Psoas muscle (tissue), 8 donors: ENCODE results near the gene MOCOS. TPM values are rescaled to one million over a fixed set of nuclear protein-coding genes. Genes with fewer than 3 reads are reported as not detected.

Source experiments
- ATAC-seq, 4 donors: fragments of 200-7000 bp; cut with Tn5 transposase; one replicate each; pipeline ENCODE4 v1.9.1; 2020; ENCODE audit warnings: moderate library complexity in 3 of 4, mild to moderate bottlenecking in 2 of 4
- DNase-seq, 2 donors: peaks; one replicate each; pipeline ENCODE4 v3.0.0-alpha.2; 2020
- H3K27ac ChIP-seq: fragments of 200-600 bp; one replicate; pipeline ENCODE4 v1.8.0; 2022
- H3K27me3 ChIP-seq, 3 donors: fragments of 200-600 bp in 1 of 3; one replicate each; pipeline versions ENCODE4 v1.6.1 to v1.8.0; 2013 to 2022; ENCODE audit warnings: low read length in 2 of 3, mild to moderate bottlenecking in 2 of 3, moderate library complexity in 1 of 3; ENCODE audit not compliant: insufficient read depth in 3 of 3
- H3K36me3 ChIP-seq, 2 donors: fragments of 200-600 bp in 1 of 2; one replicate each; pipeline versions ENCODE4 v1.6.1 to v1.8.0; 2013 to 2022; ENCODE audit warnings: low read depth in 1 of 2, mild to moderate bottlenecking in 1 of 2, moderate library complexity in 1 of 2; ENCODE audit not compliant: insufficient read depth in 1 of 2
- H3K4me1 ChIP-seq: fragments of 200-600 bp; one replicate; pipeline ENCODE4 v1.8.0; 2022
- H3K4me3 ChIP-seq: fragments of 200-600 bp; one replicate; pipeline ENCODE4 v1.8.0; 2022; ENCODE audit warnings: mild to moderate bottlenecking
- H3K9me3 ChIP-seq: fragments of 200-600 bp; one replicate; pipeline ENCODE4 v1.8.0; 2022
- CTCF ChIP-seq: fragments of 200-600 bp; IDR thresholded peaks from one replicate; pipeline ENCODE4 v1.8.0; 2022; ENCODE audit warnings: antibody characterized with exemption
- WGBS, 3 donors: extraction: QIAGEN DNeasy Blood & Tissue Kit; methylation state at CpG; one replicate each; pipeline versions ENCODE4 v1.1.6 to v1.1.7; 2013; 5-methylcytosine and 5-hydroxymethylcytosine counted together
- intact Hi-C, 2 donors: fragments of 100-400 bp; cut with DNase I; formaldehyde crosslinking; loops; one replicate each; pipeline versions ENCODE4 v1.11.0 to v1.14.2; 2022
- polyA plus RNA-seq, 3 donors: library from polyadenylated mRNA; stranded (reverse); fragments of 200-250 nt; gene quantifications; one replicate each; pipeline ENCODE4 v1.2.3, GENCODE V29; 2013
- total RNA-seq, 4 donors: library from RNA; stranded (reverse); fragmentation: NEBNext Ultra II Directional in 2 of 4; extraction: Animal tissue kit (Norgen Biotek cat#: 25700) in 2 of 4; gene quantifications; one replicate each; pipeline versions ENCODE4 v1.2.1 to v1.2.4, GENCODE V29; 2021 to 2023
- donor health status: healthy with polysubstance abuse.
- donor health status: DM: no; HTN: no; CAD: no; lungs with moderate emphysema.
- donor health status: Bipolar disorder and iron deficiency.
- donor health status: healthy.
- donor health status: DM: yes; HTN: yes; CAD: no.
- donor health status: DM: no; HTN: no; CAD: no.
- donor health status: DM: no; HTN: no; CAD: no.
- donor health status: DM: yes; HTN: yes; CAD: no.

Gene MOCOS
- total and polyA plus RNA-seq, 7 donors: 0.30 to 4.8 (median 0.94) TPM

DNA sequence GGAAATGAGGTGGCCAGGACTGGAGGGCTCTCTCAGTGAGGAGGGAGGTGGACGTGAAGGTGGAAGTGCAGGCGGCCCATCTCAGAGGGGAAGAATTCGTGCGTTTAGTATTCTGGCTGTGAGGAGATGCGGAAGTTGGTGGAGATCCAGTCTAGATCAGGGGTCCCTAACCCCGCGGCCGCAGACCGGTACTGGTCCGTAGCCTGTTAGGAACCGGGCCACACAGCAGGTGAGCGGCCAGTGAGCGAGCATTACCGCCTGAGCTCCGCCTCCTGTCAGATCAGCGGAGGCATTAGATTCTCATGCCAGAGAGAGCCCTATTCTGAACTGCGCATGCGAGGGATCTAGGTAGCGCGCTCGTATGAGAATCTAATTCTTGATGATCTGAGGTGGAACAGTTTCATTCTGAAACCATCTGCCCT, 108.6 kb downstream of the MOCOS start:
- intact Hi-C loops: loop anchor here (2.0 to 5.0 kb wide), 2 partner anchors 276 to 277 kb away; no protein-coding TSS in a partner anchor
- no peak for DNase-seq
- Histone ChIP-seq H3K4me3 (peak overlapping the region; percentile 86), H3K27me3 (peaks cover 0 to 9% (median 0%) of the 10 kb centered on the region in 3 donors), H3K4me1 (peaks cover 3% of the 10 kb centered on the region), H3K9me3 (no peaks in the 10 kb centered on the region), H3K27ac (no peak overlapping the region), H3K36me3 (no peaks in the 10 kb centered on the region)
- ATAC-seq: no peak
- TF ChIP-seq CTCF: no peak
- 38 to 51% (median 40%) methylated on average over 20 to 21 of the region's 21 CpGs for WGBS, 3 donors

GRCh38 chr18:36296650-36297416, 109.5 kb downstream of the MOCOS start:
- peak; percentile 20 for TF ChIP-seq CTCF
- 0 to 1% (median 1%) methylated on average over 42 to 47 of the region's 47 CpGs for WGBS, 3 donors
- Histone ChIP-seq H3K27ac (peak overlapping the region; percentile 81), H3K4me1 (peaks cover 9% of the 10 kb centered on the region), H3K9me3 (no peaks in the 10 kb centered on the region), H3K36me3 (no peaks in the 10 kb centered on the region), H3K4me3 (peak overlapping the region; percentile 86), H3K27me3 (peaks cover 0 to 9% (median 0%) of the 10 kb centered on the region in 3 donors)
- DNase-seq (peak; percentile 66 to 75), ATAC-seq (peak; percentile 39 to 64 (median 44))
- intact Hi-C loops: loop anchor here (2.0 to 5.0 kb wide), 2 partner anchors 275 to 276 kb away; no protein-coding TSS in a partner anchor

GRCh38 chr18:36297417-36298125, 110.3 kb downstream of the MOCOS start, which contains the start of gene FHOD3:
Gene FHOD3, plus strand, starts transcription at chr18:36297713. Its CDS starts 123 bp downstream, at chr18:36297836.
- peak within 1 kb of the TSS; percentile 81 for H3K27ac ChIP-seq
- intact Hi-C loops: loop anchor here (2.0 to 5.0 kb wide), 2 partner anchors 275 kb away; no protein-coding TSS in a partner anchor

More at GRCh38 chr18:36297417-36298125, 110.3 kb downstream of the MOCOS start, which contains the start of gene FHOD3:
- ATAC-seq (peak; percentile 81 to 88 (median 86)), DNase-seq (peak; percentile 84)
- WGBS, 3 donors: 1% methylated on average over 55 to 91 of the region's 91 CpGs
- TF ChIP-seq CTCF: no peak
- H3K4me1 ChIP-seq: peaks cover 16% of the 10 kb centered on the region
- H3K9me3 ChIP-seq: no peaks in the 10 kb centered on the region
- peak within 1 kb of the TSS; percentile 86 for H3K4me3 ChIP-seq
- peaks cover 0 to 9% (median 0%) of the 10 kb centered on the region in 3 donors for H3K27me3 ChIP-seq
- H3K36me3 ChIP-seq: no peaks in the 10 kb centered on the region
